ENCODE measurements around the gene IRF2BP2. TPM values are rescaled to one million over a fixed set of nuclear protein-coding genes. Genes with fewer than 3 reads are reported as not detected.

The IRF2BP2 gene
- total RNA-seq, 1 donor from 2014 or later: 63.5 TPM

DNA sequence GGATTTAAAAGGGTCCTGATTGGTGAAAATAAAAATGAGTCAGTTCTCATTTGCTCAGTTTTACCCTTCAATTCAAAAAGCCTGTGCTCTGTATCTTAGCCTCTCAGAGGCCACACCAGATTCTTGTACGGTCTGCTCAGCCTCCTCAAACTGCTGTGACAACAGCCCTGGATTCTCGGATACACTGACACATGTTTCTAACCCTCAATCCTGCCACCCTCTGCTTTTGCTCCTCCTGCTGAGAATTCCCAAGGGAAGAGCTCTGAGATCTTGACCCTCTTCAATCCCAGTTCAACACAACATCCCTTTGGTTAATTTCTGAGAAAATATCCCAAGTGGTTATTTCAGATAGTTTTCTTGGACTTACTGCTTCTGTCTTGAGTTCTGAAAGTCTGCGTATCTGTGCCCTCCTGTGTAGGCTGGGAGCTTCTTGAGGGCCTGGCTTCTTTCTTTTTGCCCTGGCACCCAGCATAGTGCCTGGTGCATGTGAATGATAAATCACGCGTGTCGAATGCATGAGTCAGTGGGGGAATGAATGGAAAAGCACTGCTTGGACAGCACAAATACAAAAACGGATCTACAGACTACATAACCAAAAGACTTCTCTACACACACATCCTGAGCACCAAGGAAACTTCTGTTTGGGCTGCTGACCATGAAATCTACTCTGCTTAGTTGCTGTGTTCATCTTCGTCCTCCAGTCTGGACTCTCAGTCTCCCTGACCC, 24.5 kb downstream of the IRF2BP2 start:
- DNase-seq (ENCODE audit: low read depth): peak; percentile 80

DNA sequence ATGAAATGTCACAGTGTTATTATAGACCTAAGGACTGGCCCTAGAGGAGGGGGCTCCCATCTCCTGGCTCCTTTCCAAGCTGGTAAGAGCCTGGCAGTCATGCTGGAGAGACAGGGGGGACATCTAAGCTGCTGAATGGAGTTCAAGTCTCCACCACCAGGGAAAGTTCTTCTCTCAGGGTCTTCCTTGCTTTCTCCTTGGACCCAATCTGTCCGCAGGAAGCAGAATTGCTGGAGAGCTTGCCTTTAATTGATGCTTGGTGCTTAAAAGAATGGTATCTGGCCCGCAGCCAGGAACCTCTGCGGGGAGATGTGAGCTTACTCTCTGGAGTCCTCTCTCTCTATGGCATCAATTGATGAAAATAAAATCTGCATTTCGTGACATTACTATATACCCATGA, 25.1 kb downstream of the IRF2BP2 start:
- no peak for DNase-seq (ENCODE audit: low read depth)

DNA sequence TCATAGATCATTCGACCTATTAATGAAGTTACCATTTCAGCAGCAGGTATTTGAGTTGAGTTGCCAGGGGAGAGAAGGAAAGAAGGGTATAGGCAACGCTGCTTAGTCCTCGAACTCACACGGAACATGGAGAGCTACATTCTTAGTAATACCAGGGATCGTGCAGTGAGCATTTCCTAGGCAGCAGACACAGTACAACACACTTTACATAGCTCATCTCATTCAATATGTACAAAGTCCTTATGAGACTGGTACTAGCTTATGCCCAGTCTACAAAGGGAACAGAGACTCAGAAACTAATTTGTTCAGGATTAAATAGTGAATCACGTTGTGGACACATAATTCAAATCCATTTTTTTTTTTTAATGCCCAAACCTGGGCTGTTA, 25.6 kb downstream of the IRF2BP2 start:
- no peak for DNase-seq (ENCODE audit: low read depth)

DNA sequence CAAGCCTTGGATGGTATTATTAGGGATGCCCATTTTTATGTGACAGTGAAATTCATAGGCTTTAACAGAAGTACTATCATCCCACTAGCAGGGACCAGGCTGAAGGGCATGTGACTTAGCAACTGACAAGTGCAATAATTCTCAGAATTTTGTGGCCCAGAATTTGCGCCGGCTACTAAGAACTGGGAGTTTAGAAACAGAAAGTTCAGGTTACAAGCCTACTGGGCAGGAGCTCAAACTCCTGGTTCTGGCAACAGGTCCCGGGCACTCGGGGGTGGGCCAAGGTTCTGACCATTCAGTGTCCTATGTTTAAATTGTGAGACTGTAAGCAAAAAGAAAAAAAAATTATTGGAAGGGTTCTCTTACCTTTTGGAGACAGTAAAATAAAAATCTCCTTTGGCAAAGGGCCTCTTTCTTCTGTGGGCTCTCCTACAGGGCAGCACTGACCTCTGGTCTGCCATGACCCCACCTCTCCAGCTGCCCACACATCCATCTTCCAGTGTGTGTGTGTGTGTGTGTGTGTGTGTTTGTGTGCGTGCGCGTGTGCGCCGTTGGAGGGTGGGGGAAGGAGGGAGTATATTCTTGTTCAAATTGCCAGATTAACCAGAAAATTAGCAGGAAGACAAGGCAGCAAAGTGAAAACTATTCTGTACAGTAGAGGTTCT, 26.1 kb downstream of the IRF2BP2 start:
- peak; percentile 30 for DNase-seq (ENCODE audit: low read depth)

DNA sequence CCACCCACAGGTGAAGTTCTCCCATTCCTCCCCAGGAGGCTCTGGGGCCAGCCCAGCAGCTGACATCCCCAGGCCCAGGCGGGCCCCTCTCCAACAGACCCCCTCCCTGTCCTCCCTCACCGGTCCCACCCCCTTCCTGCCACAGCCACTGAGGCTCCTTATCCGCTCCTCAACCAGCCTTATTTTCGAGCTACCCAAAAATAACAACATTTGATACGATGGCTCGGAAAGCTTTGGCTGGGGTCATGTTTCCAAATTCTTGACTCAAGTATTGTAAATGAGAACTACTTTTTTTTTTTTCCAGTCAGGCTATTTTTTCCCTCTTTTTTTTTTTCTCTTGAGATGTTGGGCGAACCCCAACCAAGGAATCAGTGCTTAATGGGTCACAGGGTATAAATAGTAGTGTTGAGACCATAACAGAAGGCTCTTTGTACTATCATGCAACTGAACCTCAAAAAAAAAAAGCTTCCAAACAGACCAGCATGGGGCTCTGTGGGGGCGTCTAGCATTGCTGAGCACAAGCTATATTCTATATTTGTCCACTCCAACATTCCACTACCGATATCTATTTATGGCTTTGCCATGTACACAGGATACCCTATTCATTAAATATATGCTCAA, 27.2 kb downstream of the IRF2BP2 start:
- peak; percentile 82 for DNase-seq (ENCODE audit: low read depth)

DNA sequence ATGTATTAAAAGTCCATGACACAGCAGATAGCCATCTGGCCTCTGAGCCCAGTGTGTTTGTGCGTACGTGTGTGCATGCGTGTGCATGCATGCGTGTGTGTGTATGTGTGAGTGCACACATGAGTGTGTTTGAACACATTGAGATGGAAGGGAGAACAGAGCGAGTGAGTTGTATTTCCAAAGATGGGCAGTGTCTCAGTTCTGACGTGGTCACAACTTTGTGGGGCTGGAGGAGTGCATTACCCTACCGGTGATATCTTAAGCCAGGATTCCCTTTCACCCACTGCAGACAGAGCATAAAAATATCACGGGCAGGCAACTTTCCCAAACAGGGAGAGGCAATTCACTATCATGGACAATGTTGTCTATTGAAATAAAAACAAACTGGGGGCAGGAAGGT, 27.8 kb downstream of the IRF2BP2 start:
- peak; percentile 59 for DNase-seq (ENCODE audit: low read depth)

DNA sequence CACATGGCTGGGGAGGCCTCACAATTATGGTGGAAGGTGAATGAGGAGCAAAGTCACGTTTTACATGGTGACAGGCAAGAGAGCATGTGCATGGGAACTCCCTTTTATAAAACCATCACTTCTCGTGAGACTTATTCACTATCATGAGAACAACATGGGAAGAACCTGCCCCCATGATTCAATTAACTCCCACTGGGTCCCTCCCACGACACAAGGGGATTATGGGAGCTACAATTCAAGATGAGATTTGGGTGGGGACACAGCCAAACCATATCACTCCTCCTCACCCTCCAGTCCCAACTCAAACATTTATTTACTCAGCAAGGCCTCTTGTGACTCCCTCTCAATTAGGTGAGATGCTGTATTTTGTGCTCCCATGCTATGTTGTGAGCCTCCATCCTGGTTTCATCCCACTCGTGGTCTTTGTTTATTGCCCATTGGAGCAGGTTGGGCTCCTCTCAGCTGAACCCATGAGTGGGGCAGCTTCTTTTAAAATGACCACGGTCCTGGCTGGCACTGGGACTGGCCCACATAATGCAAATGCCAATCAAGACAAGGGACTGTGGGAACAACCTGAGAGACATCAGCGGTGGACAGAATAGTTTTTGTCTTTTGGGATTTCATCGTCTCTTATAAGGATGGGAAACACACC, 28.8 kb downstream of the IRF2BP2 start:
- DNase-seq (ENCODE audit: low read depth): no peak

DNA sequence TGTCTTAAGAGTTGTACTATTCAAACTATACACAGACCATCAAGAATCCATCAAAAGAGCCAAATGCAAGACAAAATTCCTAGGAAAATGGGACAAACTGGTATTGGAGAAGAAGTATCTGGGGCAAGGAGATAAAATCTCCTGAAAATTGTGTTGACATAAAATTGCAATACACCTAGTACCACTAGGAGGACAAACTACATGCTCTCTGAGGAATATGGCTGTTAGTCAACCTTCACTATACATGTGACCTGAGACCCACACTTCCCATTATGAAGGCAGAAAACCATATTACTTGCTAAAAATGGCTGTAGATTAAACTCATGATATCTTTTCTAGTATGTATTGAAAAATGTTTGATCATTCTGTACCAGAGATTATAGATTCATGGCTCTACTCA, 30.0 kb downstream of the IRF2BP2 start:
- no peak for DNase-seq (ENCODE audit: low read depth)

DNA sequence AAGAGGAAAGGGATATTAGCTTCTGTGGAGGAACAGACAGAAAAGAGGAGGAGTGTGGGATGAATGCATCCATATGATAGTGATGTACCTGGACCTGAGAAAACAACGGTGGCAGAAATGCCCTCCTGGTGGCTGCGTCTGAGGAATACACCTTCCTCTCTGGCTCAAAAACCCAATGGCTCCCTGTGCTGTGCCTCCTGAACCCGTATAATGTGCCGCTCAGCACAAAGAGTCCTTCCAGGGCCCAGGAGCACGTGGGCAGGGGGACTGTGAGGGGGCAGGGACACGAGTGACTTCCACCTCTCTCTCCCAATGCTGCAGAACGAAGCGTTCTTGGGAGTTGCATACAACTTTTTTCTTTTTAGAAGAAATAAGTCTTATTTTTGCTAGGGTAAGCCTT, 31.2 kb downstream of the IRF2BP2 start:
- no peak for DNase-seq (ENCODE audit: low read depth)

DNA sequence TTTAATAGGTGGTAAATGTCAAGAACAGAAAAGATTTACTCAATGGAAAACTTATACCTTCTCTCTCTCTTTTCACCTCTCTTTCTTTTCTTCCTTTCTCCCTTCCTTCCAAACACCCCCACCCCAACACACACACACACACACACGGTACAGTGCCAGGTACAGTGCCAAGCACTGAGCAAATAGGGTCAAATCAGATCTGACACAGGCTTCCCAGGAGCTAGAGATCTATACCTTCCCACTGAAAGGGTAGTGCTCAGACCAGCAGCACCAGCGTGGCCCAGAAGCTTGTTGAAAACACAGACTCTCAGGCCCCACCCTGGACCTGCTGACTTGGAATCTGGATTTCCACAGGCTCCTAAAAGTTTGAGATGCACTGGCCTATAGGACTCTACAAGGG, 31.9 kb downstream of the IRF2BP2 start:
- no peak for DNase-seq (ENCODE audit: low read depth)

DNA sequence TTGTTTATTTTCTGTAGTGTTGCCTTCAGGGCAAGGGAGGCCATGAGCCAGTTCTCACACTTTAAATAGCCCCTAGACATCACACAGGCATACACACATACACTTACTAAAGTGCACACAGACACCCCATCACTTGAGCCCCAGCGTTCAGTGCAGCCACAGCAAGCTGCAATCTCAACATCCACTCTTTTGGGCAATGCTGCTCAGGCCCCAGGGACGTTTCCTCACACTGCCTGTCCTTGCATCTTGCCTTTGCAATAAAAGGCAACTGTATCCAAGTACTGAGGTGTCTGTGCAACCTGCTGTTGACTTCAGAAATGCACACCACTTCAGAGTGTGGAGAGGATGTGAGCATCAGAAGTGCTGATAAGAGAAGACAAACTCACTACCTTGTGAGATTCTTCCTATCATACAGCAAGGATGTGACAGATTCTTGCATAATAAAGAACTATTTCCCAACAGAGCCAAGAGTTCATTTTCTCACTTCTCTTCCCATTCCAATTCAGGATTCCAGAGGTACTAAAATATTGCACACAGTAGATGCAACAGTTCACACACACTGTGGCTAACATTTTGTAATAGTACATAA, 36.2 kb downstream of the IRF2BP2 start:
- no peak for DNase-seq (ENCODE audit: low read depth)

DNA sequence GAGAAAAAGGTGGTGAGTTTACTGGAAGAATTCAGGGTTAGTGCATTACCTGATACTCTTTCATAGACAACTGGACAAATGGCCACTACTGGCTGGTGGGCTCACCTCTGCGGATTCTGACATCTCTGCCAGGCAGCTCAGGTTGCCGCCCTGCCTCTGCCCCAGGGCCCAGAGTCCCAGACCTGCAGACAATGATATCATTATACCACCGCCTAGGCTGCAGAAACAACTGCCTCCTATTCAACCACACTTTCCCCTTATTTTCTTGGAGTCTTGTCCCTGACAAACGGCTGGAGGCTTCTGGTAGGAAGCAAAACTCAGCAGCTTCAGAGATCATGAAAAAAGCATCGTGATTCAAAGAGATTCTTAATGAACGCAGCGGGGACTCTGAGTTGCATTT, 37.0 kb downstream of the IRF2BP2 start:
- DNase-seq (ENCODE audit: low read depth): no peak

DNA sequence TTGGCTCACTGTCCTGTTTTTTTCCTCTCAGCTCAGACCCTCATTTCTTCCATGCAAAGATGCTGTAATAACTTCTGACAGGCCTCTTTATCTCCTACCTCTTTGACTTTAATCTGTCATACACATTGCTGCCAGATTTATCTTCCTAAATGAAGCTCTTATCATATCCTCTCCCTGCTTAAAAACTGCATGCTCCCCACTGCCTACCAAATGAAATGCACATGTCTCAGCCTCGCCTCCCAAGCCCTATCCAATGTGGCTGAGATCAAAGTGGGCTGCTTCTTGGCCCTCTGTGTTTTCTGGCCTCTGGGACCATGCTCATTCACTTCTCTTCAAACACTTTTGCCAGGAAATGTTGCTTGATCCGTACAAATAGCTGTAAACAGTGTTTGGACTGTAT, 38.3 kb downstream of the IRF2BP2 start:
- no peak for DNase-seq (ENCODE audit: low read depth)

DNA sequence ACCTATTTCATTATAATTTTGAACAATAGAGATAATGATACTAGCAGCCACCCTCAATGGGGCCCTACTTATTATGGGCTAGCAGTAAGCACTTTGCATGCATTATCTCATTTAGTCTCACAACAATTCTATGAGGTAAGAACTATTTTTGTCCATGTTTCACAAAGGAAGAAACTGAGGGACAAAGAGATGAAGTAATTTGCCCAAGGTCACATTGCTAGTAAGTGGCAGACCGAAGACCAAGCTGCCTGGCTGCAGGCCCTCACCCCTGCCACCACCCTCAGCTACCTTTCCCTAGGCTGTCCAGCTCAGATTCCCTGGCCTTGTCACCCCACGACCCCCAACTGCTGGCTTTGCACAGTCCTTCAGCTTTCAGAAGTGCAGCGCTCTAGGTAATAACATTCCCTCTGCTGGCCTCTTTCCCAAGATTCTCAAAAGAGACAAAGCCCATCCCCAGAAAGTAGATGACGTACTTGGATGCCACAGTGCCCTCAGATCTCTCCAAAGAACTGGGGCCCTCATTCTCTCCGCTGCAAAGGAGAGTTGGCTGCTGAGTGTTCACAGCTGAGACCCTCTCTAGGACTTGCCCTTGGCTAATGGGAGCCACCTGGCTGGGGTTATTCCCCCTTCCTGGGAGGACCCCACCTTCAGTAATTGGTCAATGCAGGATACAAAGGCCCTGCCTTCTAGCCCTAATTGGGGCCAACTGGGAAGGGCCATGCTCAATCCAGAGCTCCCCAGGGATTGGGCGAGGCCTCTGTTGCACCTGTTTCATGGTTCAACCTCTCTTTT, 39.5 kb downstream of the IRF2BP2 start:
- no peak for DNase-seq (ENCODE audit: low read depth)

DNA sequence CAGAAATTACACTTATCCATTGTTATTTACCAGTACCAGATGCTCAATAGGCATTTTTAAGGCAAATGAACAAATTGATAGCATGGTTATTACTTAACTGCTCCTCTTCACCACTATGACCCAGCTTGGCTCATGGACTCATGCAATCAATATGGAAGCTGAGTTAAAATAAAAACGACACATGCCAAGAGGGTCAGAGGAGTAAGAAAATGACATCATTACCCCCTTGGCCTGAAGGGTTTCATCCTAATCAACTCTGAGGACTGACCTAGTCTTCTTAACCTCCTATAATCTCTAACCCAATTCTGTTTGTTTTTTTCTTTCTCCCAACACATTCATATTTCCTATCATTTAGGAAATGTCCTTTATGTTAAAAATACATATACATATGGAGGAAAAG, 41.6 kb downstream of the IRF2BP2 start:
- no peak for DNase-seq (ENCODE audit: low read depth)

DNA sequence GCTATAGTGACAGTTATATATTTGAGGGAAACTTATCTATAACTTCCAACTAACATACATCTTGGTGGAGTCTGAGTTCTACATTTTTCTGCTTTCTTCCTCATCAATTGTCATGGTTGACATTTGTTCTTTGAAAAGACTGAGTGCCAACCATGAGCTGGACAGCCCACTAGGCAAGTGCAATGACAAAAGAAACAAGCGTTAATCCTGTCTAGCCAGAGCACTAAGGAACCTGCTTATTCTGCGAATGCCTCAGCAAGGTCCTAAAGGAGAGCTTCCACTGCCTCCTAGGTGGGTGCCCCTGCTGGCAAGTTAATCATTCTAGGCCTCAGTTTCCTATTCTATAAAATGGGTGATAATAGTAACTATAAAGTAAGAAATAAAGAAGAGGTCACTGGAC, 44.8 kb downstream of the IRF2BP2 start:
- no peak for DNase-seq (ENCODE audit: low read depth)

DNA sequence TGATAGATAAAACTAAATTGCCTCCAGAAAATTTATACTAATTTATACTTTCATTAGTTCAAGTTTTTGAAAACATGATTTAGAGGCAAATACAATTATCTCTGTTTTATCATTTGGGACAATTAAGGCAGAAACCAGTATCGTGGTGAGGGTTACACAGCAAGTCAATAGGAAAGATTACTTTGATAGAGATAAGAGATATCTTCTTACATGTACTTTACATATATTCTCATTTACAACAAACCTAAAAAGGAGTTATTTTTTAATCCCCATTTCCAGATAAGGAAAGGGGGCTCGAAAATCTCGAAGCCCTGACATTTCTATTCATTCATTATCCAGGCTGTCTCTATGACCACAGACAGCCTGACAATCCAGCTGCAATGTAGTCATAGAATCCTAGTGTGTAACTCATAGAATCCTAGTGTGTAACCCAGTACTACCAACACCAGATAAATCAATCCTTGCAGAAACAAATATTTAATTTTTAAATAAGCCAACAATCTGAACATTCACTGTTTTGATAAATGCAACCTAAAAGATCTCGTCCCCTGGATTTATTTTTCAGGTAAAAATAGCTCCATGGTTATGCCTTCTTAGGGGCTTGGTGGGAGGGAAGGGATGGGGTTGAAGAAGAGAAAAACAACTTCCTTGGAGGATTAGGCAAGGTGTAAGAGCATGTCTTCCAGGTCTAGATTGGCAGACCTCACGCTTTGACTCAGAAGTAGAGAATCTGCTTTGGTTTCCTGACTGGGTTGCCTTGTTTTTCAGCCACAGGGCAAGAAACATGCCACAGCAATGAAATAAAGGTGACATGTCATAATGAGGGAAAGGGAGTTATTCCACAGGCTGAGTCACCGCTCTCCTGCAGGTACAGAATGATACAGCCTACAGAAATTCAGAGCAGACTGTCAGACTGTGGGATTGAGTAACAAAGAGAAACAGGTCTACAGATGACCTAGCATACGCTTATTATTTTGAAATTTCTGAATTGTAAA, 45.6 kb downstream of the IRF2BP2 start:
- DNase-seq (ENCODE audit: low read depth): no peak

DNA sequence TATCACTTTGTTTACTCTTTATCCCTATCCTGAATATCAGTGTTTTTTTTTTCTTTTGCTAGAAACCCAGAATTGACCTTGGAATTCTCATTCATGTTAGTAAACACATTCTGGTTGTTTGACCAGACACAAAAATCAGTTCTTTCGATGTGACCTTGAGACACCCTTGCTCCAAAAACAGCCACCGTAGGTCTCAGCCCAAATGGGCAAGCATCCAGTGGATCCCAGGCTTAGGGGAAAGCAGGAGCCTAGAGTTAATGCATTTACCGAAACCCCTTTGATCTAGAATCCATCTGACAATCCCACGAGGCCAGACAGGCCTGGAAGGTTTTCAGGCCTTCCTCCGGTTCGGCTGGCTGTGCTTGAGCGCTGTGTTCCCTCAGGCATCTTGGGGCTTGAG, 47.6 kb downstream of the IRF2BP2 start:
- no peak for DNase-seq (ENCODE audit: low read depth)

DNA sequence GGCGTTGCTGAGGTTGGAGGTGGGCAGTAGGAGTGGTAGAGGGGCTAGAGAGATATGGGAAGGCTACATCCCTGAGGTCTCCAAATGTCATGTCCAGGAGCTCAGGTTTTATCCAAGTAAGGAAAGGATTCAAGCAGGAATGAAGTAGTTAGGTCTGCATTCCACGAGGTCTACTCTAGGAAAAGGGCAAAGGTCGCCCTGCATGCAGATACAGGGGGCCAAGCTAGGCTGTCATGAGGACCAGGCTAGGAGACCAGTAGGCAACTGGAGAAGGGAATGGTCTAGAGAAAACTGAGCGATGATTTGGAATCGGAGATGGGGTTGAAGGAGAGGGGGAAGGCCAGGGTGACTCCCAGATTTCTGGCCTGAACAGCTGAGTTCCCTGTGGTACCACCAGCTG, 48.7 kb downstream of the IRF2BP2 start:
- DNase-seq (ENCODE audit: low read depth): no peak

All from myocyte (in vitro differentiated cells).